ENCODE data around the gene CYP19A1. TPM values are rescaled to one million over a fixed set of nuclear protein-coding genes. Genes with fewer than 3 reads are reported as not detected.

The CYP19A1 gene
- total RNA-seq, 2 experiments from 2014 or later = not detected

DNA sequence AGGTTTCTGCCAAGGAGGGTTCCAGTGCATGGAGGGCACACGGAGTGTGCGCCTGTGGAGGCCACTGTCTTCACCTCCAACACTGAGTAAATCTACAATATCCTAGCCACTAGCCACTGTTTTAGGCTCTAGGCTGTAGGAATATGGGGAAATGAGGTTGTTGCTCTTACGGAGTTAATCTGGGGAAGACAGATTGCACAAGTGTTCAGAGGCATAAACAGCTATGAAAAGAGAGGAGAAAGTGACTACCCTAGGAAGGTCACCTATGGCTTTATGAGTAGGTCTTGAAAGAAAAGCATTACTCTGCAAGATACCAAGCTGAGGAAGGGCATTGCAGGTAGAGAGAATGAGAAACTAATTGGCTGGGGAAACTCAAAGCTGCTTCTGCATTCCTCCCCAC, 85.7 kb downstream of the CYP19A1 start:
- Mint-ChIP-seq H3K4me3 (no peak overlapping the region), H3K4me1 (no peaks in the 10 kb centered on the region), H3K27ac (no peak overlapping the region), H3K27me3 (peaks cover 5% of the 10 kb centered on the region), H3K36me3 (no peaks in the 10 kb centered on the region), H3K9me3 (no peaks in the 10 kb centered on the region)
- no peak for DNase-seq

GRCh38 chr15:51251556-51251955, 86.8 kb downstream of the CYP19A1 start:
- no peaks in the 10 kb centered on the region for H3K9me3 Mint-ChIP-seq
- H3K4me3 Mint-ChIP-seq = no peak overlapping the region
- H3K27me3 Mint-ChIP-seq = peaks cover 5% of the 10 kb centered on the region
- no peaks in the 10 kb centered on the region for H3K36me3 Mint-ChIP-seq
- no peak for DNase-seq
- H3K27ac Mint-ChIP-seq = no peak overlapping the region
- H3K4me1 Mint-ChIP-seq = no peaks in the 10 kb centered on the region

DNA sequence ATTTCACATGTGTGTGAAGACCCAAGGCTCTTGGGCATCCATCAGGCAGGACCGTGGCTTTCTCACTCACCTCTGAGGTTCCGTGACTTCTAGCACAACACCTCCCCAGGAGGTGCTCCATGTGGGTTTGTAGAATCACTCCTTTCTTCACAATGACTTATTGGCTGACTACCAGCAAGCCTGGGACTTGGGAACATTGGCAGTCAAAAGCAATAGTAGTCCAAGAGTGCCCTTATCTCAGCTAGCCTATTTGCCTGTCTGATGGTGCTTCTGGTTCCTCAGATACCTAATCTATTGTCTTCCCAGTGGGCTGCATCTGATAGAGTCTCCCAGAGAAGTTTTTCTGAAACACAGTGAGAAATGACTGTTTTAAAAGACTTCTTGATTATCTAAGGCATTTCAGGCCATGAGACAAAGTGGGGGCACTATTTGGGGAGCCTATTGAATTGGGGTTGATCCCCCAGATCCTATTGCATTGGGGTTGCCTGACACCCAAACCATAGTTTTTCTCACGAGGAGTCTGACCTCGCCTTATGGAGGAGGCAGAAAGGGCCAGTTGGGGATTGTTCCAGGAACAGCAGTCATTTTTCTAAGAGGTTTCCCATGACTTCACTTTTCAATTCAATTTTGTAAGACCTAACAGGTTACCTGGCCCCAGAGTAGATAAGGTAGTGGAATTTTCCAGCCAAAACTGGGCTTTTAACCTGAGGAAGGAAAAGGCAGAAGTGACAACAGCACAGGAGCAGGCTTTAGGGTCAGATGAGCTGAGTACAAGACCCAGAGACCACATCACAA, 88.0 kb downstream of the CYP19A1 start:
- no peaks in the 10 kb centered on the region for H3K36me3 Mint-ChIP-seq
- H3K4me1 Mint-ChIP-seq = no peaks in the 10 kb centered on the region
- no peak for DNase-seq
- no peak overlapping the region for H3K27ac Mint-ChIP-seq
- no peaks in the 10 kb centered on the region for H3K9me3 Mint-ChIP-seq
- H3K4me3 Mint-ChIP-seq = no peak overlapping the region
- peaks cover 5% of the 10 kb centered on the region for H3K27me3 Mint-ChIP-seq

GRCh38 chr15:51245628-51246027, 92.8 kb downstream of the CYP19A1 start:
- H3K27me3 Mint-ChIP-seq = peaks cover 9% of the 10 kb centered on the region
- H3K4me3 Mint-ChIP-seq = no peak overlapping the region
- DNase-seq = no peak
- H3K36me3 Mint-ChIP-seq = no peaks in the 10 kb centered on the region
- H3K27ac Mint-ChIP-seq = no peak overlapping the region
- peaks cover 10% of the 10 kb centered on the region for H3K4me1 Mint-ChIP-seq
- H3K9me3 Mint-ChIP-seq = no peaks in the 10 kb centered on the region

- Mint-ChIP-seq H3K36me3 (no peaks in the 10 kb centered on the region), H3K27ac (no peak overlapping the region), H3K4me1 (peaks cover 12% of the 10 kb centered on the region), H3K27me3 (peaks cover 12% of the 10 kb centered on the region), H3K9me3 (no peaks in the 10 kb centered on the region), H3K4me3 (no peak overlapping the region)
- no peak for DNase-seq
Measured at GRCh38 chr15:51244423-51244869, 94.0 kb downstream of the CYP19A1 start.

DNA sequence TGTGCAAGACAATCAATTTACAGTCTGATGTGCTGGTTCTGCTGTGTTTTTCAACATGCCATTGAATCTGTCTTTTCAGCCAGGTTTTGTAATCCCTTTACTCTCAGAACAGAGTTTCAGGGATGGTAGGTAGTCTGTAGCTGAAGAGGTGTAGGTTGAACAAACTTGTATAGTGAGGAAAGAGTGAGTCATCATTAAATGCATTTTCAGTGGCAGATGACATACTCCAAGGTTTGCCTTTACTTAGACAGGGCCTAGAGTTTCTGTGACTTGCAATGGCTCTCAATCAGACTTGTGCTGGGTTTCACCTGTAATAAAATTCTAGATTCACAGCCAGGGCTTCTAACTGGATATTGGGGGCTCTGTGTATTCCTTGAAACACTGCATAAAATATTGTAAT, 94.6 kb downstream of the CYP19A1 start:
- no peaks in the 10 kb centered on the region for H3K36me3 Mint-ChIP-seq
- no peaks in the 10 kb centered on the region for H3K9me3 Mint-ChIP-seq
- no peak overlapping the region for H3K27ac Mint-ChIP-seq
- DNase-seq = no peak
- no peak overlapping the region for H3K4me3 Mint-ChIP-seq
- H3K27me3 Mint-ChIP-seq = peaks cover 10% of the 10 kb centered on the region
- peaks cover 12% of the 10 kb centered on the region for H3K4me1 Mint-ChIP-seq

GRCh38 chr15:51240066-51240465, 98.3 kb downstream of the CYP19A1 start:
- Mint-ChIP-seq H3K4me3 (no peak overlapping the region), H3K4me1 (peaks cover 12% of the 10 kb centered on the region), H3K36me3 (no peaks in the 10 kb centered on the region), H3K9me3 (no peaks in the 10 kb centered on the region), H3K27me3 (peaks cover 26% of the 10 kb centered on the region), H3K27ac (no peak overlapping the region)
- DNase-seq = no peak

GRCh38 chr15:51237816-51238215, 100.6 kb downstream of the CYP19A1 start:
- Mint-ChIP-seq H3K36me3 (no peaks in the 10 kb centered on the region), H3K9me3 (no peaks in the 10 kb centered on the region), H3K4me3 (no peak overlapping the region), H3K27me3 (peaks cover 38% of the 10 kb centered on the region), H3K27ac (no peak overlapping the region), H3K4me1 (peaks cover 3% of the 10 kb centered on the region)
- no peak for DNase-seq

GRCh38 chr15:51234176-51234927, 104.0 kb downstream of the CYP19A1 start:
- H3K4me3 Mint-ChIP-seq = no peak overlapping the region
- peaks cover 2% of the 10 kb centered on the region for H3K4me1 Mint-ChIP-seq
- H3K27me3 Mint-ChIP-seq = peaks cover 31% of the 10 kb centered on the region
- no peaks in the 10 kb centered on the region for H3K36me3 Mint-ChIP-seq
- DNase-seq = no peak
- no peaks in the 10 kb centered on the region for H3K9me3 Mint-ChIP-seq
- H3K27ac Mint-ChIP-seq = no peak overlapping the region

- peaks cover 3% of the 10 kb centered on the region for H3K4me1 Mint-ChIP-seq
- H3K27ac Mint-ChIP-seq = no peak overlapping the region
- H3K27me3 Mint-ChIP-seq = peaks cover 36% of the 10 kb centered on the region
- no peak for DNase-seq
- no peaks in the 10 kb centered on the region for H3K9me3 Mint-ChIP-seq
- no peak overlapping the region for H3K4me3 Mint-ChIP-seq
- H3K36me3 Mint-ChIP-seq = no peaks in the 10 kb centered on the region
Measured at GRCh38 chr15:51232581-51232980, 105.8 kb downstream of the CYP19A1 start.

GRCh38 chr15:51229907-51230330, 108.5 kb downstream of the CYP19A1 start:
- Mint-ChIP-seq H3K4me1 (peaks cover 3% of the 10 kb centered on the region), H3K36me3 (no peaks in the 10 kb centered on the region), H3K9me3 (no peaks in the 10 kb centered on the region), H3K27ac (no peak overlapping the region), H3K27me3 (peaks cover 39% of the 10 kb centered on the region), H3K4me3 (no peak overlapping the region)
- DNase-seq = no peak

- no peaks in the 10 kb centered on the region for H3K9me3 Mint-ChIP-seq
- no peaks in the 10 kb centered on the region for H3K36me3 Mint-ChIP-seq
- no peak overlapping the region for H3K4me3 Mint-ChIP-seq
- DNase-seq = peak; percentile 19
- H3K27ac Mint-ChIP-seq = no peak overlapping the region
- peaks cover 2% of the 10 kb centered on the region for H3K4me1 Mint-ChIP-seq
- H3K27me3 Mint-ChIP-seq = peaks cover 40% of the 10 kb centered on the region
Measured at GRCh38 chr15:51227940-51228732, 110.3 kb downstream of the CYP19A1 start.

DNA sequence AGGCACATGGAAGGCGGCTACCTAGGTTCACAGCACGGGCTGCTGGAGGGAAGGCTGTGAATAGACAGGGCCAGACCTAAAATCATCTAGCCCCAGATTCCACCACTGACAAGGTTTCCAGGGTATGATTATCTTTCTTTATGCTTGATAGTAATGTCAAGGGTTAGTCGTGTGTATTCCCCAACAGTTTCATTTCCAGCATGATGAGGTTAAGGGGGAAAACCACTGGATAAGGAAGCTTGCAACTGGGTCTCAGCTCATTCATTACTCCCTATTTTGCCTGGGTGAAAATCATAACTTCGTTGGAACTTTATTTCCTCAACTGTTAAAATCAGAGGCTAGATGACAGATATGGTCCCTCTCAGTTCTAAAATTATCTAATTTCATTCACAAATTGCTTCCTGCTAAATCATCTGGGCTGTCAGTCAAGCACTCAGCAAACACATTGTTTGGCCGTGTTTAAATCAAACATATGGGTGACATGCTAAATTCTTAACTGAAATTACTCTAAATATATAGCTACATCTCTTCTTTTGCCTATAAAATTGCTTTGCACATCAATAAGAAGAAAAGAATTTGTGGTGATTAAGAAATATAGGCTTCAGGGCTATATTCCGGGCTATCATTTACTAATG, 111.7 kb downstream of the CYP19A1 start:
- no peak for DNase-seq
- no peak overlapping the region for H3K4me3 Mint-ChIP-seq
- H3K27ac Mint-ChIP-seq = no peak overlapping the region
- no peaks in the 10 kb centered on the region for H3K9me3 Mint-ChIP-seq
- no peaks in the 10 kb centered on the region for H3K36me3 Mint-ChIP-seq
- peaks cover 49% of the 10 kb centered on the region for H3K27me3 Mint-ChIP-seq
- peaks cover 2% of the 10 kb centered on the region for H3K4me1 Mint-ChIP-seq

GRCh38 chr15:51224428-51224827, 114.0 kb downstream of the CYP19A1 start:
- H3K27ac Mint-ChIP-seq = no peak overlapping the region
- H3K9me3 Mint-ChIP-seq = no peaks in the 10 kb centered on the region
- no peaks in the 10 kb centered on the region for H3K36me3 Mint-ChIP-seq

More at GRCh38 chr15:51224428-51224827, 114.0 kb downstream of the CYP19A1 start:
- H3K4me1 Mint-ChIP-seq = peaks cover 2% of the 10 kb centered on the region
- no peak for DNase-seq
- peaks cover 53% of the 10 kb centered on the region for H3K27me3 Mint-ChIP-seq
- H3K4me3 Mint-ChIP-seq = no peak overlapping the region

Data from activated naive CD8-positive, alpha-beta T cell treated with anti-CD3 and anti-CD28 coated beads for 36 hours (primary cell).